ENCODE results near the gene SLC16A7.
"Not testable (repeated sequence)": the region's sequence is repeated elsewhere in the genome, so short reads cannot be mapped to it uniquely, and the experiment has no call there.

The SLC16A7 gene

GRCh38 chr12:59595883-59596540 is at the start of gene SLC16A7:
Gene SLC16A7 (plus strand): TSS chr12:59596029. CDS start chr12:59704802, 108,773 bp downstream.
- peak; percentile 87 for DNase-seq

GRCh38 chr12:59548930-59549329 is 46.9 kb upstream of the SLC16A7 start:
- DNase-seq: no peak

GRCh38 chr12:59559696-59560095 is 36.1 kb upstream of the SLC16A7 start:
- no peak for DNase-seq

GRCh38 chr12:59570145-59570544 is 25.7 kb upstream of the SLC16A7 start:
- DNase-seq: no peak

GRCh38 chr12:59574406-59574805 is 21.4 kb upstream of the SLC16A7 start:
- no peak for DNase-seq

- no peak for DNase-seq
These were observed 20.0 kb upstream of the SLC16A7 start for GRCh38 chr12:59575826-59576225.

GRCh38 chr12:59578254-59578653 is 17.6 kb upstream of the SLC16A7 start:
- DNase-seq: no peak

- no peak for DNase-seq
These were observed 16.2 kb upstream of the SLC16A7 start for GRCh38 chr12:59579631-59580030.

- no peak for DNase-seq
These were observed 15.8 kb upstream of the SLC16A7 start for GRCh38 chr12:59580050-59580449.

GRCh38 chr12:59583003-59583712 is 12.7 kb upstream of the SLC16A7 start:
- DNase-seq: no peak

GRCh38 chr12:59587710-59588109 is 8.1 kb upstream of the SLC16A7 start:
- DNase-seq: no peak

- no peak for DNase-seq
These were observed 2.1 kb upstream of the SLC16A7 start for GRCh38 chr12:59593761-59594160.

- no peak for DNase-seq
These were observed 807 bp upstream of the SLC16A7 start for GRCh38 chr12:59594943-59595500.

GRCh38 chr12:59595565-59595882 is 305 bp upstream of the SLC16A7 start:
- DNase-seq: no peak

- peak; percentile 70 for DNase-seq
These were observed 1.6 kb downstream of the SLC16A7 start for GRCh38 chr12:59597385-59597781.

GRCh38 chr12:59600171-59600570 is 4.3 kb downstream of the SLC16A7 start:
- DNase-seq: no peak

GRCh38 chr12:59603754-59604153 is 7.9 kb downstream of the SLC16A7 start:
- no peak for DNase-seq

GRCh38 chr12:59612823-59613434 is 17.1 kb downstream of the SLC16A7 start:
- not testable (repeated sequence) for DNase-seq

GRCh38 chr12:59615392-59616165 is 19.8 kb downstream of the SLC16A7 start:
- no peak for DNase-seq

GRCh38 chr12:59619461-59620240 is 23.8 kb downstream of the SLC16A7 start:
- no peak for DNase-seq

- DNase-seq: no peak
These were observed 24.5 kb downstream of the SLC16A7 start for GRCh38 chr12:59620326-59620725.

GRCh38 chr12:59624732-59625460 is 29.1 kb downstream of the SLC16A7 start:
- DNase-seq: no peak
